Activated B cell treated with CpG ODN at 0.5 μM for 24 hours (primary cell): ENCODE results near the gene KIF26B. TPM values are rescaled to one million over a fixed set of nuclear protein-coding genes. Genes with fewer than 3 reads are reported as not detected.

ENCODE experiments used
- ATAC-seq: fragments of 200-7000 bp; cut with Tn5 transposase; one replicate; pipeline ENCODE4 v1.10.0; 2021; ENCODE audit warnings: low read depth, mild to moderate bottlenecking, moderate library complexity
- CTCF ChIA-PET: fragments of 350-600 bp; sonication (Branson Sonifier 250); formaldehyde crosslinking; loops from one replicate; lab custom pipeline; 2021; ENCODE audit warnings: antibody characterized with exemption; lab: Charles Lee
- POLR2A ChIA-PET: fragments of 350-600 bp; sonication (Branson Sonifier 250); formaldehyde crosslinking; loops from one replicate; lab custom pipeline; 2021; ENCODE audit warnings: antibody characterized with exemption; lab: Charles Lee
- DNase-seq: peaks from one replicate; pipeline ENCODE4 v3.0.0; 2022
- H3K27ac Mint-ChIP-seq: one replicate; pipeline ENCODE4 v1.8.0; 2020; ENCODE audit warnings: mixed read lengths
- H3K27me3 Mint-ChIP-seq: one replicate; pipeline ENCODE4 v1.8.0; 2021; ENCODE audit warnings: mixed read lengths
- H3K36me3 Mint-ChIP-seq: one replicate; pipeline ENCODE4 v1.8.0; 2021; ENCODE audit warnings: low read depth, mixed read lengths
- H3K4me1 Mint-ChIP-seq: one replicate; pipeline ENCODE4 v1.8.0; 2021; ENCODE audit warnings: mixed read lengths
- H3K4me3 Mint-ChIP-seq: one replicate; pipeline ENCODE4 v1.8.0; 2020; ENCODE audit warnings: mild to moderate bottlenecking, mixed read lengths
- H3K9me3 Mint-ChIP-seq: one replicate; pipeline ENCODE4 v1.8.0; 2020; ENCODE audit warnings: mixed read lengths
- CTCF ChIP-seq: fragments of 200-600 bp; IDR thresholded peaks from one replicate; pipeline ENCODE4 v1.8.0; 2022; ENCODE audit warnings: antibody characterized with exemption, mild to moderate bottlenecking
- intact Hi-C: fragments of 100-400 bp; cut with micrococcal nuclease; formaldehyde crosslinking; loops from one replicate; pipeline ENCODE4 v1.15.1; 2024
- total RNA-seq: library from RNA; stranded (reverse); gene quantifications from 2 replicates; pipeline ENCODE4 v1.2.3, GENCODE V29; 2022

The KIF26B gene
- total RNA-seq, 1 donor from 2014 or later = 1.7 TPM

GRCh38 chr1:245370175-245370825 is 215.5 kb downstream of the KIF26B start:
- Mint-ChIP-seq H3K36me3 (no peaks in the 10 kb centered on the region), H3K27me3 (peaks cover 3% of the 10 kb centered on the region), H3K9me3 (no peaks in the 10 kb centered on the region), H3K27ac (no peak overlapping the region), H3K4me1 (no peaks in the 10 kb centered on the region), H3K4me3 (no peak overlapping the region)
- POLR2A ChIA-PET = no interaction called here
- ATAC-seq = no peak
- no peak for TF ChIP-seq CTCF
- CTCF ChIA-PET = no interaction called here
- intact Hi-C loops = no loop called here
- DNase-seq = no peak

DNA sequence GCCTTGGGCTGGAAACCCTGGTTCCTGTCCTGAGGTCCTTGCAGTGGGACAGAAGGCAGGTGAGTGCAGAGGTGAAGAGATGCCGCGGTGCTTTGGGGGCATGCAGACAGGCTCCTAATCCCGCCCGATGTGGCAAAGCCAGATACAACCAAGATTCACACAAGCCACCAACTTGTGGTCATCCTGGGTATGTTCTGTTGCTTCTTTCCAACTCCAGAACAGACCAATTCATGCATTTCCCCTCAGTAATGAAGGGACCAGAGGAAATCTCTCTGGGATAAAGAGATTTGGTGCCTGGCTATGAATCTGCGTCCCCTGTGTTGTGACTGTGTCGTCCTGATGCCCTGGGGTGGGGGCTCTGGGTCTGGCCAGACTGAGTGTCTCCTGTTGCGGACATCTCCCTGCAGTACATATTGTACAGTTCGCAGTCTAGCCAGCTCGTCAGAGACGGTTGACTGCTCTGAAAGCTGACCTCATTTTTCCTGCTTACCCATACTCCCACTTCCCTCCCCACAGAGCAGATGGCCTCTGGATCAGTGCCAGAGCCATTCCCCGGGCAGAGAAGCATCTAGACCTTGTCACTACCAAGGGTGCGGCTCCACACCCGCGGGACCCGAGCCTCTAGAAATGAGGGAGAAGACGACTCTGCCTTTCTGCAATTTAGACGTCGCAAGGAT is 216.3 kb downstream of the KIF26B start:
- H3K27ac Mint-ChIP-seq = no peak overlapping the region
- H3K27me3 Mint-ChIP-seq = peaks cover 3% of the 10 kb centered on the region
- H3K4me3 Mint-ChIP-seq = no peak overlapping the region
- no peak for DNase-seq
- H3K36me3 Mint-ChIP-seq = no peaks in the 10 kb centered on the region
- intact Hi-C loops = no loop called here
- TF ChIP-seq CTCF = no peak
- POLR2A ChIA-PET = no interaction called here
- ATAC-seq = no peak
- no peaks in the 10 kb centered on the region for H3K4me1 Mint-ChIP-seq
- CTCF ChIA-PET = no interaction called here
- H3K9me3 Mint-ChIP-seq = no peaks in the 10 kb centered on the region

DNA sequence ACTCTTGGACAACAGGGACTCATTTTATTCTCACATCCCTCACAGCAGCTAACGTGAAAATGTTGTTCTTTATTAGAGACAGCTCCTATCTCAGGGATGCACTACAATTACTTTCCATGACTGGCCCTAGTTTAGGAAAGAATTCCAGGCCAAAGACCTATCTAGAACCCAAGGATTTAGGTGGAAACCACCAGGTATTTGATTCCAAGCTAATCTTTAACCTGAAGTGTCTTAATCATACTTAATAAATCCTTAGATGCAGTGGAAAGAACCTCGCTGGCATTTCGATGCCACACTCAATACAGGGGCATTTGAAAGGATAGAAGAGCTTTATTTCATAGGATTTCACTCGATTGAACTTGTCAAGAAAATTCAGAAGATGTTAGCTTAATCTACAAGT is 218.3 kb downstream of the KIF26B start:
- H3K27me3 Mint-ChIP-seq = peaks cover 3% of the 10 kb centered on the region
- no peak for DNase-seq
- H3K27ac Mint-ChIP-seq = no peak overlapping the region
- ChIA-PET POLR2A (no interaction called here), CTCF (no interaction called here)
- H3K4me3 Mint-ChIP-seq = no peak overlapping the region
- intact Hi-C loops = no loop called here
- H3K36me3 Mint-ChIP-seq = no peaks in the 10 kb centered on the region
- no peak for TF ChIP-seq CTCF
- H3K4me1 Mint-ChIP-seq = no peaks in the 10 kb centered on the region
- ATAC-seq = no peak
- H3K9me3 Mint-ChIP-seq = no peaks in the 10 kb centered on the region

GRCh38 chr1:245375789-245376460 is 221.1 kb downstream of the KIF26B start:
- no peaks in the 10 kb centered on the region for H3K4me1 Mint-ChIP-seq
- ChIA-PET POLR2A (interaction anchor here (0.6 kb wide), 1 partner anchor 563 kb away, joined by 5 read pairs; no protein-coding TSS in a partner anchor), CTCF (no interaction called here)
- H3K27me3 Mint-ChIP-seq = peaks cover 3% of the 10 kb centered on the region
- TF ChIP-seq CTCF = no peak
- no peak overlapping the region for H3K27ac Mint-ChIP-seq
- no peak overlapping the region for H3K4me3 Mint-ChIP-seq
- H3K9me3 Mint-ChIP-seq = no peaks in the 10 kb centered on the region
- intact Hi-C loops = no loop called here
- DNase-seq (no peak), ATAC-seq (no peak)
- no peaks in the 10 kb centered on the region for H3K36me3 Mint-ChIP-seq

DNA sequence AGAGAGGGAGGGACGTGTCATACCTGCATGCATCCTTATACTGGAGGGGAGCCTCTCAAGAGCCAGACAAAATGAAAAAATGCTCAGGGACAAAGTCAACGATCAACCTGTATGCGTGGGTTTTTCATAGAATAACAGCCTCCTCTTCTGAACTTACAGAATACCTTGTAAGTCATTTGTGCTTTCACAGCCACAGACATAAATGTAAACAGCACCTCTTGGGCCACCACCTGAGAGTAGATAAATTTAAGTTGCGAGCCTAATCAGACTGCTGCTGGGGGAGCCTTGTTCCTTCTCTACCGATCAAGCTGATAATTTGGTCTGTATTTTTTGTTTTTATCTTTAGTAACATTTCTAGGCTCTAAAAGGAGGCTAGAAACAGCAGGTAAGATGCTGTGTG is 223.1 kb downstream of the KIF26B start:
- ATAC-seq = no peak
- intact Hi-C loops = no loop called here
- CTCF ChIA-PET = no interaction called here
- Mint-ChIP-seq H3K4me1 (no peaks in the 10 kb centered on the region), H3K36me3 (no peaks in the 10 kb centered on the region), H3K4me3 (no peak overlapping the region), H3K27ac (no peak overlapping the region), H3K9me3 (no peaks in the 10 kb centered on the region), H3K27me3 (no peaks in the 10 kb centered on the region)
- POLR2A ChIA-PET = no interaction called here
- TF ChIP-seq CTCF = no peak
- no peak for DNase-seq
